B cell (primary cell): ENCODE measurements around the gene ZNF136. TPM values are rescaled to one million over a fixed set of nuclear protein-coding genes. Genes with fewer than 3 reads are reported as not detected.

ENCODE experiments used
- ATAC-seq: fragments of 200-7000 bp; cut with Tn5 transposase; one replicate; pipeline ENCODE4 v1.10.0; 2021; ENCODE audit warnings: low read depth, mild to moderate bottlenecking, moderate number of reproducible peaks, moderate library complexity
- CTCF ChIA-PET: fragments of 350-600 bp; sonication (Branson Sonifier 250); formaldehyde crosslinking; loops from one replicate; lab custom pipeline; 2021; ENCODE audit warnings: antibody characterized with exemption, inconsistent platforms; lab: Charles Lee
- POLR2A ChIA-PET: fragments of 350-600 bp; sonication (Branson Sonifier 250); formaldehyde crosslinking; loops from one replicate; lab custom pipeline; 2021; ENCODE audit warnings: antibody characterized with exemption; lab: Charles Lee
- DNase-seq: peaks from one replicate; pipeline ENCODE4 v3.0.0; 2013
- H2AFZ ChIP-seq: 2 replicates; pipeline ENCODE4 v1.6.1; 2012; ENCODE audit warnings: mild to moderate bottlenecking, low read depth, low read length; ENCODE audit not compliant: insufficient read depth, poor library complexity, severe bottlenecking
- H3K27ac ChIP-seq, 2 donors: 1 replicate in 1 of 2; 2 replicates in 1 of 2; pipeline ENCODE4 v1.5.1; 2012 to 2013; ENCODE audit warnings: low read length in 2 of 2, mild to moderate bottlenecking in 2 of 2, moderate library complexity in 1 of 2
- H3K27me3 ChIP-seq, 4 experiments: fragments of 200-600 bp in 1 of 4; sonication (generic) in 1 of 4; replicated peaks in 1 of 4; 1 replicate in 2 of 4; 2 replicates in 2 of 4; pipeline versions ENCODE4 v1.6.1 to v1.7.0; 2013 to 2016; ENCODE audit warnings: low read length in 3 of 4, mild to moderate bottlenecking in 2 of 4, mixed read lengths in 1 of 4, moderate library complexity in 1 of 4; ENCODE audit not compliant: insufficient read depth in 4 of 4, control insufficient read depth in 3 of 4; ENCODE audit errors: control extremely low read depth in 1 of 4
- H3K36me3 ChIP-seq, 2 experiments: replicated peaks in 1 of 2; 1 replicate in 1 of 2; 2 replicates in 1 of 2; pipeline versions ENCODE4 v1.6.1 to v1.7.1; 2013; ENCODE audit warnings: low read length in 1 of 2; ENCODE audit not compliant: insufficient read depth in 2 of 2, control insufficient read depth in 1 of 2; ENCODE audit errors: control extremely low read depth in 1 of 2, extremely low read depth in 1 of 2
- H3K4me1 ChIP-seq, 2 donors: fragments of 200-600 bp in 1 of 2; sonication (generic) in 1 of 2; 1 replicate in 1 of 2; 2 replicates in 1 of 2; pipeline versions ENCODE4 v1.5.1 to v1.6.1; 2013 to 2017; ENCODE audit warnings: low read length in 2 of 2; ENCODE audit not compliant: control insufficient read depth in 2 of 2, insufficient read depth in 2 of 2
- H3K4me2 ChIP-seq: replicated peaks from 2 replicates; pipeline ENCODE3; 2012; ENCODE audit warnings: mild to moderate bottlenecking, low read depth, low read length; ENCODE audit not compliant: poor library complexity, severe bottlenecking
- H3K4me3 ChIP-seq, 5 experiments: fragments of 200-600 bp in 1 of 5; sonication (generic) in 1 of 5; 1 replicate in 3 of 5; 2 replicates in 2 of 5; pipeline versions ENCODE4 v1.5.1 to v1.7.0; 2011 to 2016; ENCODE audit warnings: low read length in 4 of 5, mild to moderate bottlenecking in 4 of 5, low read depth in 2 of 5, control low read depth in 1 of 5, moderate library complexity in 1 of 5; ENCODE audit not compliant: insufficient read depth in 1 of 5; ENCODE audit errors: control extremely low read depth in 1 of 5, extremely low read depth in 1 of 5
- H3K79me2 ChIP-seq: fragments of 200-600 bp; sonication (generic); one replicate; pipeline ENCODE4 v1.6.0; 2016; ENCODE audit warnings: low read length; ENCODE audit not compliant: control insufficient read depth, insufficient read depth
- H3K9ac ChIP-seq: fragments of 200-600 bp; sonication (generic); 2 replicates; pipeline ENCODE4 v1.6.1; 2017; ENCODE audit warnings: mild to moderate bottlenecking, low read length, moderate library complexity
- H3K9me3 ChIP-seq, 3 donors: one replicate each; pipeline versions ENCODE4 v1.6.1 to v1.7.1; 2013; ENCODE audit warnings: low read length in 2 of 3; ENCODE audit not compliant: control insufficient read depth in 2 of 3, insufficient read depth in 1 of 3; ENCODE audit errors: control extremely low read depth in 1 of 3
- H4K20me1 ChIP-seq: 2 replicates; pipeline ENCODE4 v1.6.0; 2012; ENCODE audit warnings: mild to moderate bottlenecking, low read length; ENCODE audit not compliant: insufficient read depth, control insufficient read depth, poor library complexity, severe bottlenecking
- H3K27ac Mint-ChIP-seq: one replicate; pipeline ENCODE4 v1.8.0; 2021; ENCODE audit warnings: mixed read lengths
- H3K27me3 Mint-ChIP-seq: one replicate; pipeline ENCODE4 v1.8.0; 2021; ENCODE audit warnings: mixed read lengths
- H3K4me1 Mint-ChIP-seq: one replicate; pipeline ENCODE4 v1.8.0; 2021; ENCODE audit warnings: mixed read lengths
- H3K4me3 Mint-ChIP-seq: one replicate; pipeline ENCODE4 v1.8.0; 2021; ENCODE audit warnings: mixed read lengths
- H3K9me3 Mint-ChIP-seq: one replicate; pipeline ENCODE4 v1.8.0; 2022; ENCODE audit warnings: mixed read lengths; ENCODE audit not compliant: insufficient read depth
- CTCF ChIP-seq: fragments of 200-600 bp; IDR thresholded peaks from one replicate; pipeline ENCODE4 v1.8.0; 2022; ENCODE audit warnings: antibody characterized with exemption, mild to moderate bottlenecking
- EZH2 ChIP-seq: IDR thresholded peaks from 2 replicates; pipeline ENCODE4 v1.6.1; 2012; ENCODE audit warnings: borderline replicate concordance, low read depth, mild to moderate bottlenecking, moderate library complexity, low read length; ENCODE audit not compliant: insufficient read depth, poor library complexity, severe bottlenecking
- WGBS: methylation state at CpG from one replicate; pipeline ENCODE4 v1.1.5; 2013; ENCODE audit warnings: missing lambda C conversion rate; ENCODE audit not compliant: insufficient coverage; 5-methylcytosine and 5-hydroxymethylcytosine counted together
- intact Hi-C: fragments of 100-400 bp; cut with micrococcal nuclease; formaldehyde crosslinking; loops from one replicate; pipeline ENCODE4 v1.10.0; 2022
- polyA plus RNA-seq: library from polyadenylated mRNA; depleted of rRNA; stranded (reverse); fragments of >200 nt; gene quantifications from 2 replicates; pipeline ENCODE4 v1.2.3, GENCODE V29; 2012
- total RNA-seq, 2 donors: library from RNA; stranded (reverse); fragments of 120-200 nt in 1 of 2; gene quantifications; 1 replicate in 1 of 2; 2 replicates in 1 of 2; pipeline versions ENCODE4 v1.2.3 to v1.2.4, GENCODE V29; 2013 to 2022

ZNF136 gene
- total and polyA plus RNA-seq, 2 donors (not counting 1 experiment from before 2014, with no cell fraction given): 7.5 to 30.8 TPM

- Histone ChIP-seq H3K4me2 (no peak overlapping the region), H2AFZ (no peak overlapping the region), H3K4me1 (peaks cover 5 to 11% of the 10 kb centered on the region in 2 donors), H3K9me3 (peaks cover 0 to 27% (median 21%) of the 10 kb centered on the region in 3 donors), H3K27ac (no peak overlapping the region), H4K20me1 (no peaks in the 10 kb centered on the region), H3K27me3 (no peaks in the 10 kb centered on the region), H3K36me3 (no peaks in the 10 kb centered on the region), H3K79me2 (peaks cover 14% of the 10 kb centered on the region), H3K4me3 (no peak overlapping the region), H3K9ac (no peak overlapping the region)
- H3K27ac Mint-ChIP-seq: no peak overlapping the region
- ChIA-PET POLR2A (interaction anchor here (0.7 kb wide), 1 partner anchor 244 kb away, joined by 3 read pairs; no protein-coding TSS in a partner anchor), CTCF (no interaction called here)
- intact Hi-C loops: no loop called here
- TF ChIP-seq EZH2 (no peak), CTCF (no peak)
- no peak for ATAC-seq
- peaks cover 17% of the 10 kb centered on the region for H3K4me1 Mint-ChIP-seq
- DNase-seq: no peak
- H3K27me3 Mint-ChIP-seq: no peaks in the 10 kb centered on the region
- H3K9me3 Mint-ChIP-seq: peaks cover 9% of the 10 kb centered on the region
- H3K4me3 Mint-ChIP-seq: no peak overlapping the region
Observed at GRCh38 chr19:12198136-12198535, 35.2 kb downstream of the ZNF136 start.

- H4K20me1 ChIP-seq: no peaks in the 10 kb centered on the region
- H3K9ac ChIP-seq: no peak overlapping the region
- H3K27ac ChIP-seq: no peak overlapping the region
- TF ChIP-seq CTCF (no peak), EZH2 (no peak)
- Mint-ChIP-seq H3K27ac (no peak overlapping the region), H3K4me1 (peaks cover 11% of the 10 kb centered on the region), H3K27me3 (no peaks in the 10 kb centered on the region), H3K9me3 (peaks cover 9% of the 10 kb centered on the region), H3K4me3 (no peak overlapping the region)
- DNase-seq (no peak), ATAC-seq (no peak)
- no peaks in the 10 kb centered on the region for H3K36me3 ChIP-seq
- no peak overlapping the region for H3K4me3 ChIP-seq
- 25% methylated on average over 1 of the region's 3 CpGs for WGBS
- no peak overlapping the region for H3K4me2 ChIP-seq
- intact Hi-C loops: loop anchor here (5.0 kb wide), 1 partner anchor 362 kb away; no protein-coding TSS in a partner anchor
- peaks cover 0 to 20% (median 13%) of the 10 kb centered on the region in 3 donors for H3K9me3 ChIP-seq
- H2AFZ ChIP-seq: no peak overlapping the region
- H3K27me3 ChIP-seq: no peaks in the 10 kb centered on the region
- peaks cover 5 to 7% of the 10 kb centered on the region in 2 donors for H3K4me1 ChIP-seq
- ChIA-PET CTCF (interaction anchor here (1.2 kb wide), 1 partner anchor 147 kb away, joined by 7 read pairs; no protein-coding TSS in a partner anchor), POLR2A (no interaction called here)
- H3K79me2 ChIP-seq: peaks cover 26% of the 10 kb centered on the region
Observed at GRCh38 chr19:12199757-12200419, 37.0 kb downstream of the ZNF136 start.
